ENCODE results near the gene ZC3H12C.
A peak's percentile ranks its signal among the peaks of the same experiment; 100 is the strongest.

Gene ZC3H12C

GRCh38 chr11:110165039-110165925, 72.1 kb downstream of the ZC3H12C start:
- DNase-seq, result peak in 1 of 42 donors; percentile 39
- intact Hi-C loops (cut with DNase I), result no loop called here

- no peak for DNase-seq
- intact Hi-C loops (cut with DNase I), result no loop called here
These were observed 75.0 kb downstream of the ZC3H12C start for GRCh38 chr11:110168033-110168803.

GRCh38 chr11:110169738-110170137, 76.5 kb downstream of the ZC3H12C start:
- no peak for DNase-seq
- intact Hi-C loops (cut with DNase I), result loop anchor here (10.0 kb wide), 1 partner anchor 75 kb away; the partner anchor contains the start of gene ZC3H12C

GRCh38 chr11:110172468-110173065, 79.4 kb downstream of the ZC3H12C start:
- intact Hi-C loops (cut with DNase I), result loop anchor here (10.0 kb wide), 1 partner anchor 78 kb away; the partner anchor contains the start of gene ZC3H12C
- DNase-seq, result no peak

GRCh38 chr11:110173811-110174644, 80.8 kb downstream of the ZC3H12C start:
- intact Hi-C loops (cut with DNase I), result loop anchor here (10.0 kb wide), 1 partner anchor 79 kb away; the partner anchor contains the start of gene ZC3H12C
- peak; percentile 41 to 92 (median 78) for DNase-seq

- intact Hi-C loops (cut with DNase I), result loop anchor here (10.0 kb wide), 1 partner anchor 80 kb away; the partner anchor contains the start of gene ZC3H12C
- no peak for DNase-seq
These were observed 81.6 kb downstream of the ZC3H12C start for GRCh38 chr11:110174645-110175310.

GRCh38 chr11:110176366-110177085, 83.3 kb downstream of the ZC3H12C start:
- no peak for DNase-seq
- intact Hi-C loops (cut with DNase I), result loop anchor here (10.0 kb wide), 1 partner anchor 82 kb away; the partner anchor contains the start of gene ZC3H12C

GRCh38 chr11:110177086-110177456, 83.9 kb downstream of the ZC3H12C start:
- intact Hi-C loops (cut with DNase I), result loop anchor here (10.0 kb wide), 1 partner anchor 82 kb away; the partner anchor contains the start of gene ZC3H12C

GRCh38 chr11:110179064-110179463, 85.9 kb downstream of the ZC3H12C start:
- intact Hi-C loops (cut with DNase I), result loop anchor here (10.0 kb wide), 1 partner anchor 84 kb away; the partner anchor contains the start of gene ZC3H12C
- DNase-seq, result no peak

More at GRCh38 chr11:110177086-110177456, 83.9 kb downstream of the ZC3H12C start:
- no peak for DNase-seq

- intact Hi-C loops (cut with DNase I), result no loop called here
- no peak for DNase-seq
These were observed 89.7 kb downstream of the ZC3H12C start for GRCh38 chr11:110182886-110183285.

- intact Hi-C loops (cut with DNase I), result no loop called here
- peak in 1 of 42 donors; percentile 37 for DNase-seq
These were observed 91.3 kb downstream of the ZC3H12C start for GRCh38 chr11:110184456-110184855.

GRCh38 chr11:110185121-110185591, 92.0 kb downstream of the ZC3H12C start:
- intact Hi-C loops (cut with DNase I), result no loop called here
- peak in 16 of 42 donors; percentile 22 to 82 (median 44) for DNase-seq

GRCh38 chr11:110185599-110185998, 92.4 kb downstream of the ZC3H12C start:
- intact Hi-C loops (cut with DNase I), result no loop called here
- no peak for DNase-seq

- intact Hi-C loops (cut with DNase I), result no loop called here
- DNase-seq, result peak in 1 of 42 donors; percentile 33
These were observed 93.3 kb downstream of the ZC3H12C start for GRCh38 chr11:110186456-110186855.

- intact Hi-C loops (cut with DNase I), result no loop called here
- peak in 3 of 42 donors; percentile 26 to 40 (median 40) for DNase-seq
These were observed 93.7 kb downstream of the ZC3H12C start for GRCh38 chr11:110186867-110187266.

GRCh38 chr11:110187731-110188130, 94.5 kb downstream of the ZC3H12C start:
- intact Hi-C loops (cut with DNase I), result no loop called here
- DNase-seq, result no peak

GRCh38 chr11:110190885-110191284, 97.7 kb downstream of the ZC3H12C start:
- intact Hi-C loops (cut with DNase I), result loop anchor here (10.0 kb wide), 1 partner anchor 236 kb away; no protein-coding TSS in a partner anchor
- DNase-seq, result no peak

Measured in head of caudate nucleus (tissue), 42 donors.